Hematopoietic multipotent progenitor cell (in vitro differentiated cells): Measurements from ENCODE around the gene RIPK3. TPM values are rescaled to one million over a fixed set of nuclear protein-coding genes. Genes with fewer than 3 reads are reported as not detected.
"Not testable (repeated sequence)": the region's sequence is repeated elsewhere in the genome, so short reads cannot be mapped to it uniquely, and the experiment has no call there.

Experiments used
- DNase-seq, 3 donors: peaks; one replicate each; pipeline ENCODE4 v3.0.0-alpha.2; 2011 to 2015; ENCODE audit warnings: low read depth in 2 of 3, low spot score in 2 of 3
- total RNA-seq: library from RNA; depleted of rRNA; stranded (reverse); fragments of >200 nt; gene quantifications from one replicate; pipeline ENCODE4 v1.2.3, GENCODE V29; 2012

The RIPK3 gene
- total RNA-seq, 1 donor, result 20.2 TPM

DNA sequence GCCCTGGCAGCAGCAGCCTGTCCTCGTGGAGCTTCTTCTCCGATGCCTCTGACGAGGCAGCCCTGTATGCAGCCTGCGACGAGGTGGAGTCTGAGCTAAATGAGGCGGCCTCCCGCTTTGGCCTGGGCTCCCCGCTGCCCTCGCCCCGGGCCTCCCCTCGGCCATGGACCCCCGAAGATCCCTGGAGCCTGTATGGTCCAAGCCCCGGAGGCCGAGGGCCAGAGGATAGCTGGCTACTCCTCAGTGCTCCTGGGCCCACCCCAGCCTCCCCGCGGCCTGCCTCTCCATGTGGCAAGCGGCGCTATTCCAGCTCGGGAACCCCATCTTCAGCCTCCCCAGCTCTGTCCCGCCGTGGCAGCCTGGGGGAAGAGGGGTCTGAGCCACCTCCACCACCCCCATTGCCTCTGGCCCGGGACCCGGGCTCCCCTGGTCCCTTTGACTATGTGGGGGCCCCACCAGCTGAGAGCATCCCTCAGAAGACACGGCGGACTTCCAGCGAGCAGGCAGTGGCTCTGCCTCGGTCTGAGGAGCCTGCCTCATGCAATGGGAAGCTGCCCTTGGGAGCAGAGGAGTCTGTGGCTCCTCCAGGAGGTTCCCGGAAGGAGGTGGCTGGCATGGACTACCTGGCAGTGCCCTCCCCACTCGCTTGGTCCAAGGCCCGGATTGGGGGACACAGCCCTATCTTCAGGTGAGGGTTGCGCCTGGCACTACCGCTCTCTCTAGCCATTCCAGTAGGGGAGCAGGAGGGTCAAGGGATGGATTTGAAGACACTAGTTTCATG, 30.3 kb upstream of the RIPK3 start:
- no peak for DNase-seq

DNA sequence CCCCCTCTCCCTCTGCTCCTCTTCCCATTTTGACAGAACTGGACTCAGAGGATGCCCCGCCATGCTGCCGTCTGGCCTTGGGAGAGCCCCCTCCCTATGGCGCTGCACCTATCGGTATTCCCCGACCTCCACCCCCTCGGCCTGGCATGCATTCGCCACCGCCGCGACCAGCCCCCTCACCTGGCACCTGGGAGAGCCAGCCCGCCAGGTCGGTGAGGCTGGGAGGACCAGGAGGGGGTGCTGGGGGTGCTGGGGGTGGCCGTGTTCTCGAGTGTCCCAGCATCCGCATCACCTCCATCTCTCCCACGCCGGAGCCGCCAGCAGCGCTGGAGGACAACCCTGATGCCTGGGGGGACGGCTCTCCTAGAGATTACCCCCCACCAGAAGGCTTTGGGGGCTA, 29.7 kb upstream of the RIPK3 start:
- DNase-seq, result no peak

DNA sequence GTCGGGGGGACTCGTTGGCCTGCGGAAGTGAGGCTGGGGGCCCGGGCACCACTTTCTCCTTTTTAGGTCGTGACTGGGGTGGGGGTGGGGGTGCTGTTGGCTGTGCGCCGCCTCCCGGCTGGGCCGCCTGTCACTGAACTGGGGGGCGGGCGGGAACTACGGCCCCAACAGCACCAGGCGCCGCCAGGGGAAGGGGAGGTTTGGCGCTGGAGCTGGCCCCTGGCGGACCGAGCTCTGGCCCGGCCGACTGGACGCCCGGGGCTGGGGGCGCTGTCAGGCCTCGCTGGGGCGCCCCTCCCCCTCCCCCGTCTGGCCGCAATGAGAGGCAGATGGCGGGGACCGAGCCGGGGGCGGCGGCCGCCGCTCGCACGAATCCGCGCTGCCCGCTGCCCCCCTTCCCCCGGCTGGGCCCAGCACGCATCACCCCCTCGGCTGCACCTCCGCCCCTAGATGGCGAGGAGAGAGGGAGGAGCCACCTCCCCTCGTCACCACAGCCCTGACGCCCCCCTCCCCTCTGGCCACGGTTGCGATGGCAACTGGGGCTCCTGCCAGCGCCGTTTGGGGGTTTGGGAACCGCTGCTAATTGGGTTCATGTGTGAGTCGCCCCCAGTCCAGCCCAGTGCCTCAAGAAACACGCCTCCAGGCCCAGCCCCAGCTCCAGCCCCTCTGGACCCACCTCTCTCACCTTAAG, 28.9 kb upstream of the RIPK3 start:
- DNase-seq, result peak in 2 of 3 donors; percentile 88

DNA sequence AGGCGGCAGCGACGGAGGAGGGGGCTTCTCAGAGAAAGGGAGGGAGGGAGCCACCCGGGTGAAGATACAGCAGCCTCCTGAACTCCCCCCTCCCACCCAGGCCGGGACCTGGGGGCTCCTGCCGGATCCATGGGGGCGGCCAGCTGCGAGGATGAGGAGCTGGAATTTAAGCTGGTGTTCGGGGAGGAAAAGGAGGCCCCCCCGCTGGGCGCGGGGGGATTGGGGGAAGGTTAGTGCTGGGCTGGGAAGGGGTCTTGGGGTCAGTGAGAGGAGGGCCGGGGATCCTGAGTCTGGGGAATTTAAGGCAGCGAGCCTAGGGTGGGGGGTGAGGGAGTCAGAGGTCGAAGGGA, 28.4 kb upstream of the RIPK3 start:
- DNase-seq, result no peak

DNA sequence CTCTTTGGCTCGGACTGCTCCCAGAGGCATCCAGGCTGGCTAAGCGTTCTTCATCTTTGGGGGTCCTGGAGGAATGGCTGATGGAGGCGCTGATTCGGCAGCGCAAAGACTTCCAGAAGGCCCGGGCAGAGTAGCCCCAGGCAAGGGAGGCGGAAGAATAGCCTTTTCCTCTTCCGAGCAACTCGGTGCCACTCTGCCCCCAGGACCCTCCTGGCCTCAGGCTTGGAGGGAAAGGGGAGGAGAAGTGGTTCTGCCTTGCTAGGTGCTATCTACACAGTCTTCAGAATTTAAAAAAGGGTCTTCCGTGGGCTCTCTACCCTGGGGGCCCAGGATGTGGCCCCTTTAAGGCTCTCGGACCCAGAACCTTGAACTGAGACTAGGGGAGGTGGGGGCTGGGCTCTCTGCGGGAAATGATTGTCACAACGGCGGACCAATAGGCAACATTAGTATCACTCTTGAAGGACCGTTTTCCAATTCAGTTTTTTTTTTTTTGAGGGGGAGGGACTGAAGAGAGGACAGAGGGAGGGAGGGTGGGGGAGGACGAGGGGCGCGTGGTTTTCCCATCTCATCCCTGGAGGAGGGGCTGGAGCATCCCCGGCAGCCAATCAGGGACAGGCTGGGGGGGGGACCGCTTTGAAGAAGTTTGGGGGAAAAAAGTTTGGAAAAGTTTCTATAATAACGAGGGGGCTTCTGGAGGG, 27.9 kb upstream of the RIPK3 start, which contains the start of gene NFATC4:
TSS of gene NFATC4 (plus strand) at position 671 of the 698 bp plus-strand sequence. CDS start 157 bp downstream, outside the sequence.
- peak in 1 of 3 donors; percentile 23 for DNase-seq

DNA sequence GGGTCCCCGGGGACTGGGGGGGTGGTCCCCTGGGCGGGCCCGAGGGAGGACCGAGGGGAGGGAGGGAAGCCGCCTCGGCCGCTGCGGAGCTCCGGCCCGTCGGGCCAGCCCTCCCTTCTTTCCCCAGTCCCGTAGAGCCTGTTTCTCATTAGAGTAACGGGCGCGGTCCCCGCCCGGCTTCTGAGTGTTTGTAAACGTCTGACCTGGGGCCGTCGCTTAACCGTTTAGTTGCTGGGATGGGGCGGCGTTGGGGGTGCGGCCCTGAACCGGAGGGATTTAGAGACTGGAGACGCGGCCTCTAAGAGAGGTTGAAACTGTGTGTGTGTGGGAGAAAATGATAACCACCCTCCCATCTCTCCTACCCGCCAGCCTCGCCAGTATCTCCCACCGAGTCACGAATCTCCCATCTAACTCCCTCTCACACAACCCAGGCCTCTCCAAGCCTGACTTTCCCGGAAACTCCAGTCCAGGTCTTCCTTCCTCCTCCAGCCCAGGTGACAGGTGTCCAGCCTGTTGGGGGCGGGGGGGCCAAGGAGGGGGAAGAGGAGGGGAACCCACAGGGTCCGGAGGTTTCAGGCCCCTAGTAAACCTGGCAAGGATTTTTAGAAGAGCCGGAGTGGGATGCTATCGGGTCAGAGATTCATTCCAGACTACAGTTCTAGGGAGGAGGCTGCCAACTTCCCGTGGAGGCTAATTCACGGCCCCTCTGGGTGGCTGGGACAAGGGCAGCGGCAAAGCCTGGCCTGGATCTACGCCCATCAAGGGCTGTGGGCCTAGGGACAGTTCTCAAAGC, 27.1 kb upstream of the RIPK3 start:
- DNase-seq, result peak in 2 of 3 donors; percentile 37 to 46

DNA sequence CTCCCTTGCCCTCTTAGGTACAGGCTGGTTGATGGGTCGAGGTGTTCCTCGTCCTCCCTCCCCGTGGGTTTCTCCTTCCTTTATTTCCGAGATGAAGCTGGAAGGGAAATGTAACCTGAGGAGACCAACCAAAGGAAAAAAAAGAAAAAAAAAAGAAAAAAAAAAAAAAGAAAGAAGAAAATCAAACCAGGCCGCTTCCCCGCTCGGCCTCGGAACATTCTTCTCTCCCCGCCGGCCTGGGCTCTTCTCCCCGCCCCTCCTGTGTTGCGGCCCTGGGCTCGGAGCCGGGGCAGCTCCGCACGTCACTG, 26.6 kb upstream of the RIPK3 start:
- DNase-seq, result peak in 1 of 3 donors; percentile 26

DNA sequence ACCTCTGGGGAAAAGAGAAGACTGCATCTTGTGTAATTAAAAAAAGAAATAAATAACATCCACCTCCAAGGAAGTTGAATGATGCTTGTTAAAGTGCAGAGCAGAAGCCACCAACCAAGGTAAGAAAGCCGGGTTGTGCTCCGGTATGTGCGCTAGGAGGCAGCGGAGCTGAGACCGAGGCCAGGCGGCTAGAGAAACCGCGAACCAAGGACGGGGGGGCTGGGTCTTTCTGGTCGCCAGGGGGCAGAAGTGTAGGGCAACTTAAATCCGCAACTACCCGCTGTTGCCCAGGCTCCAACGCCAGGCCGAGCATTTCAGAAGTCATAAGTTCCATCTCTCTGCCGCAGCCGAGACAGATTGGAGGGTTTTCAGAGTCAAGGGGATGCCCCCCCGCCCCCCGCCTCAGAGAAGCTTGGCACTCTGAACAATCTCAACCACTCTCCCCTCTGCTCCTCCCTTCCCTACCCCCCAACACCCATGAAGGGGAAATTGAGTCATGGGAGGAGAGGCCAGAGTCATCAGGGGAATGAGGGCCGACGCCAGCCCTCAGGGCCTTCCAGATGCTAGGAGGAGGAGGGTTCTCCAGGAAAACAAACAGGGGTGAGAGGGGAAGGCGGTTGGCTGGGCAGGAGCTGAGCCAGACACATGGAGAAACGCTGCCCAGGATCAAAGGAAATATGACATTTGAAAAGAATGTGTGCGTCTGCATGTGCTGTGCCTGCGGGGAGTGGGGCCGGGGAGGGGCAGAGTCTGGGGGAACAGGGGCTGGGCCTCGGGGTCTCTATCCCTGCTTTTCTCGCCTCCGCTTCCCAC, 26.0 kb upstream of the RIPK3 start:
- peak in 2 of 3 donors; percentile 94 to 96 for DNase-seq

DNA sequence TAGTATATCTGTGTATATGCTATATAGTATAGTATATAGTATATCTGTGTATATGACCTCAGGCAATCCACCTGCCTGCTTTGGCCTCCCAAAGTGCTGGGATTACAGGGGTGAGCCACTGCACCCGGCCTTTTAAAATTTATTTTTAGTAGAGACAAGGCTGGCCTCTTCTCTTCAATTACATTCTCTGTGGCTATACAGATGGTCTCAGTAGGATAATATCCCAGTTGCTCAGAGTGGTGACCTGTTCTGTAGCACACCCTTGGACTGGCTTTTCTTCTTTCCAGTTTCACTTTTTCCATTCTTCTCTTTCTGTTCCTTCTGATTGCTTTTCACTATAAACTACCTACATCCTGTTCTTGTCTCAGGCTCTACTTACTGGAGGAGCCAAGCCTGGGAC, 25.1 kb upstream of the RIPK3 start:
- DNase-seq, result no peak

DNA sequence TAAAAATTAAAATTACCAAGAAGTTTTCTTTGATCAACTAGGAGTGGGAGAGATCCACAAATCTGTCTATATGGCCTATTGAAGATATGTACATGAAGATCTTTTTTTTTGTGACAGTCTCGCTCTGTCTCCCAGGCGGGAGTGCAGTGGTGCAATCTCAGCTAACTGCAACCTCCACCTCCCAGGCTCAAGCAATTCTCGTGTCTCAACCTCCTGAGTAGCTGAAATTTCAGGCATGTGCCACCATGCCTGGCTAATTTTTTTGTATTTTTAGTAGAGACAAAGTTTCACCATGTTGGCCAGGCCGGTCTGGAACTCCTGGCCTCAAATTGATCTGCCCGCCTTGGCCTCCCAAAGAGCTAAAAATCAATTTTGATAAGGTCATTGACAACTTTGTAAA, 23.6 kb upstream of the RIPK3 start:
- DNase-seq, result no peak

DNA sequence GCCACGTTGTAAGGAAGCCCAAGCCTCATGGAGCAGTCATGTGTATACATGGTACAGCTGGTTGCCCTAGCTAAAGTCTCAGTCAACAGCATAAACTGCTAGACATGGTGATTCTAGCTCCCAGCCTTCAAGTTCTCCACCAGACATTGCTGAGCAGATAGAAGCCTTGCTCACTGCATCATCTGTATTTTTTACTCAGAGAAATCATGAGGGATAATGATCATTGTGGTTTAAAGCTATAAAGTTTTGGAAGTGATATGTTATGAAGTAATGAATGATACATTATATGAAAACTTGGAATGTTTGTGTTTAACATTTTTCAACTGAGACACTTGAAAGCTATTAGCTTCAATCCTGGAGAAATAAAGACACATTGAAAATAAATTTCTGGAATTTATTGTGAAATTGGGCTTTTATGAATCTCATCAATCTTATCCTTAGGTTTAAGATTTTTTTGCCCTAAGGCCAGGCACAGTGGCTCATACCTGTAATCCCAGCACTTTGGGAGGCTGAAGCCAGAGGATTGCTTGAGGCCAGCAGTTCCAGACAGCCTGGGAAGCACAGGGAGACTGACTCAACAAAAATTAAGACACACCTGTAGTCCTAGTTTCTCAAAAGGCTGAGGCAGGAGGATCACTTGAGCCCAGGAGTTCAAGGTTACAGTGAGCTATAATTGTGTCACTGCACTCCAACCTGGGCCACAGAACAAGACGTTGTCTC, 22.6 kb upstream of the RIPK3 start:
- no peak for DNase-seq

DNA sequence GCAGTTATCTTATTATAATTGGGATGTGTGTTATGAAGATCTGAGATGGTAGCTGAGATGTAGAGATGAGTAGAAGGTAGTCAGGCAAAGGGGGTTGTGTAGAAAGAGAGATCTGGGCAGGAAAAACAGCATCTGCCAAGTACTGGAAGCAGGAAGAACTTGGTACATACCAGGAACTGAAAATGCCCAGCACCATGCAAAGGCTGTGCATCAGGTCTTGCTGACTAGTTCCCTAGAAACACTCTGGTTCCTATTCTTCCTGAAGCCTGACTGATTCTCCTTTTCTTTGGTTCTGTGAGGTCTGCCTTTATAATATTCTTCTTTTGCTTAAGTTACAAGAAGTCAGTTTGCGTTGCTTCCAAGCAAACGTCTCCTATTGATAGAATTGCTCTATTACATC, 21.5 kb upstream of the RIPK3 start:
- no peak for DNase-seq

DNA sequence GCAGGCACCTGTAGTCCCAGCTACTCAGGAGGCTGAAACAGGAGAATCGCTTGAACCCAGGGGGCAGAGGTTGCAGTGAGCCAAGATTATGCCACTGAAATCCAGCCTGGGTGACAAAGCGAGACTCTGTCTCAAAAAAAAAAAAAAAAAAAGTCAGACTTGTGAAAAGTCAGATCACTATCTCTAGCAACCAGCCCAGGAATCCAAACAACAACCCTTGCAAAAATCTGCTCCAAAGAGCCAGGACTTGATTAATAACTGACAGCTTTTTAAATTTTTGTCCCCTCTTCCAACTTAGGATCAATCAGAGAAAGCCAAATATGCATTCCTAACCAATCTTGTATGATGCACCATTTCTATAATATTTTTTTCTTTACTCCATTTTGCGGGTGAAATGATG, 20.5 kb upstream of the RIPK3 start:
- DNase-seq, result no peak

DNA sequence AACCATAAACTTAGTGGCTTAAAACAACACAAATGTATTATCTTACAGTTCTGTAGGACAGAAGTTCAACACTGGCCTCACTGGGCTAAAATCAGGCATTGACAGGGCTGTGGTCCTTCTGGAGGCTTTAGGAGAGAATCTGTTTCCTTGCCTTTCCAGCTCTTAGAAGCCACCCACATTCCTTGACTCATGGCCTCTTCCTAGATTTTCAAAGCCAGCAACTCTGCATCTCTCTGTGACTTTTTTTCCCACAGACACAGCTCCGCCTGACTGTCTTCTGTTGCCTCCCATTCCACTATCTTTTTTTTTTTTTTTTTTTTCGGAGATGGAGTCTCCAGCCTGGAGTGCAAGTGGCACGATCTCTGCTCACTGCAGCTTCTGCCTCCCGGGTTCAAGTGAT, 16.4 kb upstream of the RIPK3 start:
- no peak for DNase-seq

DNA sequence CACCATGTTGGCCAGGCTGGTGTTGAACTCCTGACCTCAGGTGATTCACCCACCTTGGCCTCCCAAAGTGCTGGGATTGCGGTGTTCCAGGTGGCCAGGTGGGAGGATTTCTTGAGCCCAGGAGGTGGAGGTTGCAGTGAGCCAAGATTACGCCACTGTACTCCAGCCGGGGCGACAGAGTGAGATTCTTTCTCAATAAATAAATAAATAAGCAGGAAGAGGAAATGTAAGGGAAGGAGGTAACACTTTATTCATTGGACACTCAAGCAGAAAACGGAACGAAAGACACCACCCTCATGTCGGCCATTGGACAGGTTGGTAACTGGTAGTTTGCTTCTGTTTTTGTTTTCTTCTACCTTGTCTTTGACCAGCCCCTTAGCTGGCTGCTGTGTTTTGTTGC, 15.2 kb upstream of the RIPK3 start:
- no peak for DNase-seq

DNA sequence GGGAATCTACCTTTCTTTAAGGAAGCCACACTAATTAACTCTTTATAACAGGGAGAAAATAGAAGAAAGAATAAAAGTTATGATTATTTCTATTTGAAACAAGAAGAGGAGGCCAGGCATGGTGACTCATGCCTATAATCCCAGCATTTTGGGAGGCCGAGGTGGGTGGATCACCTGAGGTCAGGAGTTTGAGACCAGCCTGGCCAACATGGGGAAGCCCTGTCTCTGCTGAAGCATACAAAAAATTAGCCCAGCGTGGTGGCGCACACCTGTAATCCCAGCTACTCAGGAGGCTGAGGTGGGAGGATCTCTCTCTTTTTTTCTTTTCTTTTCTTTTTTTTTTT, 14.7 kb upstream of the RIPK3 start:
- DNase-seq, result not testable (repeated sequence)

DNA sequence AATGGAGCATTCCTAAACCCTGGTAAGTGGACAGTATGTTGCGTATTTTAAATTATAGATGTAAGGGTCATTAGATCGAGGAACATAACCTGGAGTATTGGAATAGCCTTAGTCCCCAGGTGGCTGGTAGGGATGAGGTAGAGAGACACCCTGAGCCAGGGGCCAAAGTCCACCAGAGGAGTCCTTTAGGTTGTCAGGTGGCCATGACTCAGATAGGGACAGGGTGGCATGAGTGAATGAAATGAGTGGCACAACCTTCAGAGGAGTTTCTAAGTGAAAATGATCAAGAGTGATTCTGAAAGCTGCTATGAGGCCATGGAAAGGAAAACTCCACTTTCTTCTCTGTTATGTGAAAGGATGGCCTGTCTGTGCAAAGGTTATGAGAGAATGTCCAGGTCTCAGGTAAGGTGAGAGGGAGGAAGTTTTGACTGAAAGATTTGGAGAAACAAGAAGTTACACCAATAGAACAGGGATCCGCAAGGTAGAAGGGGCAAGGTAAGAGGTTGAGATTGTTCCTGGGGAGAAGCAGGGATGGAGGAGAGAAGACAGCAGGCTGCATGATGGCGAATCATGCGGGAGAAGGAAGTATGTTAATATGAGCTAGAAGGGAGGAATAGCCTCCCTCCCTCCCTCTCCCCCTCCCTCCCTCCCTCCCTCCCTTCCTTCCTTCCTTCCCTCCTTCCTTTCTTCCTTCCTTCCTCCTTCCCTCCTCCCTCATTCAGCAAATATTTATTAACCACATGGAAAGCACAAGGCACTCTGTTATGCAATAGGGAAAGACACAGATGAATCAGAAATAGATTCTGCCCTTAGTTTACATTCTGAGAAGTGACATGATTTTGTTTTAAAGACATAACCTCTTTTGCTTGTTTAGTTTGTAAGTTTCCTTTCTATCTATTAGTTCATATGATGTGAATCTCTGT, 14.0 kb upstream of the RIPK3 start:
- DNase-seq, result no peak

DNA sequence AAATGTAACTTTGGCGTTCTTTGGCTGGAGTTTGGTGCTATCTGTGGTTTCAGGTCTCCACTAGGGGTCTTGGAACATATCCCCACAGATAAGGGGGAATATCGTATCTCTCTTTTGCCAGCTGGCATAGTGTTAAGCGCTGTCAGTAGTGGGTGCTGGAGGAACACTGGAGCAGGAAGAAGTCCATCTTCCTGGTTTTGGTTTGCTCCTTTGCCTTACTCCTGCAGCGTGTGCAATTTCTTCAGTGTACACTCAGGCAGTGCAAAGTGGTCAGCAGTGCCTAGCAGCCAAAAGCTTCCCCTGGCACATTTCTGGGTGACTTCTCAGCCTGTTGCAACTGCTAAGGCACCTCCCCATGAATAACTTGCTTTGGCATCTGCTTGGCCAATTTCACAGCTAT, 11.7 kb upstream of the RIPK3 start:
- DNase-seq, result no peak

DNA sequence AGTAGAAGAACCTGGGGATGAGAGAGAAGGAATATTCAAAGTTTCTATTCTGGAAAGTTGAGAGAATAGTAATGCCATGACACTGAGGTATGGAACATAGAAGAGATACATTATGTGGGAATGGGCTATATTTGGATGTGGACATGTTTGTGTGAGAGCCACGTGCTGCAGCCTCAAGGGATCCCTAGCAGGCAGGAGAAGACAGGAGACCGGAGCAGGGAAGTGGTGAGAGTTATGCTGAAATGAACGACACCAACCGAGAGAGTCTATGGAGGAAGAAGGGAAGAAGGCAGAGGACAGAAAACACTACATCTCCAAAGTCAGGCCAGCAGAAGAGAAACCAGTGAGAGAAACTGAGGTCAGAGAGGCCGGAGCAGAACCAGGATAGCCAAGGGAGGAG, 10.0 kb upstream of the RIPK3 start:
- DNase-seq, result no peak
